Neural cell (in vitro differentiated cells): ENCODE results near the gene ALDH1B1. TPM values are rescaled to one million over a fixed set of nuclear protein-coding genes. Genes with fewer than 3 reads are reported as not detected.

Experiments
- H2AFZ ChIP-seq: fragments of 200-600, 300-800 bp; sonication (generic), shearing (Covaris generic); 2 replicates; pipeline ENCODE4 v1.6.0; 2014; ENCODE audit warnings: low read depth, mild to moderate bottlenecking, antibody characterized with exemption, low read length, moderate library complexity
- H3F3A ChIP-seq: fragments of 200-600 bp; shearing (Covaris generic); 2 replicates; pipeline ENCODE4 v1.6.1; 2016; ENCODE audit warnings: mild to moderate bottlenecking, moderate library complexity, mixed read lengths, antibody characterized with exemption, low read length; ENCODE audit not compliant: insufficient read depth, poor library complexity, severe bottlenecking
- H3K27ac ChIP-seq: fragments of 200-600, 300-800 bp; sonication (generic), shearing (Covaris generic); 2 replicates; pipeline ENCODE4 v1.5.1; 2014; ENCODE audit warnings: mild to moderate bottlenecking, low read length, moderate library complexity
- H3K27me3 ChIP-seq: fragments of 300-800, 200-600 bp; sonication (generic), shearing (Covaris generic); 2 replicates; pipeline ENCODE4 v1.6.0; 2014; ENCODE audit warnings: mild to moderate bottlenecking, low read depth, low read length, moderate library complexity; ENCODE audit not compliant: insufficient read depth
- H3K36me3 ChIP-seq: fragments of 300-800, 200-600 bp; sonication (generic), shearing (Covaris generic); 2 replicates; pipeline ENCODE4 v1.5.1; 2014; ENCODE audit warnings: mild to moderate bottlenecking, antibody characterized with exemption, low read length, moderate library complexity; ENCODE audit not compliant: insufficient read depth
- H3K4me2 ChIP-seq: fragments of 300-800, 200-600 bp; sonication (generic), shearing (Covaris generic); 2 replicates; pipeline ENCODE4 v1.6.0; 2014; ENCODE audit warnings: mild to moderate bottlenecking, low read length
- H3K4me3 ChIP-seq: fragments of 300-800, 200-600 bp; sonication (generic), shearing (Covaris generic); 2 replicates; pipeline ENCODE4 v1.5.1; 2014; ENCODE audit warnings: mild to moderate bottlenecking, low read length, moderate library complexity
- H3K79me2 ChIP-seq: fragments of 200-600 bp; shearing (Covaris generic); replicated peaks from 2 replicates; pipeline ENCODE4 v1.6.0; 2014; ENCODE audit warnings: mild to moderate bottlenecking, low read length, moderate library complexity; ENCODE audit not compliant: insufficient read depth
- H3K9ac ChIP-seq: fragments of 300-800, 200-600 bp; sonication (generic), shearing (Covaris generic); 2 replicates; pipeline ENCODE4 v1.6.1; 2016; ENCODE audit warnings: mild to moderate bottlenecking, low read length, mixed read lengths
- H3K9me2 ChIP-seq: fragments of 200-600 bp; shearing (Covaris generic); 2 replicates; pipeline ENCODE4 v1.6.1; 2016; ENCODE audit warnings: mild to moderate bottlenecking, low read length, mixed read lengths; ENCODE audit not compliant: insufficient read depth
- H3K9me3 ChIP-seq: fragments of 200-600, 300-800 bp; sonication (generic), shearing (Covaris generic); 2 replicates; pipeline ENCODE4 v1.6.1; 2016; ENCODE audit warnings: mild to moderate bottlenecking, mixed run types, low read length, moderate library complexity, mixed read lengths
- H4K20me1 ChIP-seq: fragments of 200-600 bp; shearing (Covaris generic); 2 replicates; pipeline ENCODE4 v1.6.1; 2016; ENCODE audit warnings: mild to moderate bottlenecking, mixed run types; ENCODE audit not compliant: insufficient read depth
- CTCF ChIP-seq: fragments of 450-650 bp; IDR thresholded peaks from 2 replicates; pipeline ENCODE4 v1.5.1; 2014; ENCODE audit warnings: antibody characterized with exemption, mild to moderate bottlenecking, moderate library complexity; ENCODE audit not compliant: poor library complexity, severe bottlenecking
- EP300 ChIP-seq: fragments of 450-650 bp; conservative IDR thresholded peaks from 2 replicates; pipeline ENCODE4 v1.6.1; 2014; ENCODE audit warnings: antibody characterized with exemption, mild to moderate bottlenecking, moderate library complexity; ENCODE audit not compliant: poor library complexity, severe bottlenecking
- EZH2 ChIP-seq: fragments of 200-600, 300-800 bp; shearing (Covaris generic), sonication (generic); IDR thresholded peaks from 2 replicates; pipeline ENCODE4 v1.6.1; 2014; ENCODE audit warnings: antibody characterized with exemption, low read length, borderline replicate concordance, mild to moderate bottlenecking; ENCODE audit not compliant: insufficient read depth, poor library complexity, severe bottlenecking
- MXI1 ChIP-seq: fragments of 450-650 bp; conservative IDR thresholded peaks from 2 replicates; pipeline ENCODE4 v1.6.1; 2014; ENCODE audit warnings: antibody characterized with exemption, mild to moderate bottlenecking; ENCODE audit not compliant: poor library complexity, severe bottlenecking
- POLR2AphosphoS5 ChIP-seq: IDR thresholded peaks from 2 replicates; pipeline ENCODE4 v1.6.1; 2012
- RAD21 ChIP-seq: fragments of 450-650 bp; conservative IDR thresholded peaks from 2 replicates; pipeline ENCODE4 v1.6.1; 2014; ENCODE audit warnings: antibody characterized with exemption, mild to moderate bottlenecking, moderate library complexity
- REST ChIP-seq: IDR thresholded peaks from 2 replicates; pipeline ENCODE4 v1.6.1; 2012; ENCODE audit warnings: borderline replicate concordance
- SMC3 ChIP-seq: fragments of 450-650 bp; conservative IDR thresholded peaks from 2 replicates; pipeline ENCODE4 v1.6.1; 2014; ENCODE audit warnings: antibody characterized with exemption, mild to moderate bottlenecking, moderate library complexity; ENCODE audit not compliant: poor library complexity
- TAF1 ChIP-seq: IDR thresholded peaks from 2 replicates; pipeline ENCODE4 v1.6.1; 2012; ENCODE audit warnings: low read depth
- polyA plus RNA-seq: library from polyadenylated mRNA; depleted of rRNA; stranded (reverse); fragments of >200 nt; gene quantifications from 2 replicates; pipeline ENCODE4 v1.2.3, GENCODE V29; 2014

The ALDH1B1 gene
- polyA plus RNA-seq, 1 donor from 2014 or later: 6.6 TPM

GRCh38 chr9:38439291-38439915 is 46.9 kb downstream of the ALDH1B1 start:
- H3K27me3 ChIP-seq: no peaks in the 10 kb centered on the region
- no peaks in the 10 kb centered on the region for H3F3A ChIP-seq
- no peaks in the 10 kb centered on the region for H3K9me2 ChIP-seq
- TF ChIP-seq MXI1: no peak
- no peak for TF ChIP-seq EZH2
- no peak for TF ChIP-seq SMC3
- no peak for TF ChIP-seq TAF1
- no peak for TF ChIP-seq CTCF
- no peak for TF ChIP-seq REST
- no peak for TF ChIP-seq POLR2AphosphoS5
- TF ChIP-seq EP300: no peak
- TF ChIP-seq RAD21: no peak
- H4K20me1 ChIP-seq: no peaks in the 10 kb centered on the region
- H3K4me2 ChIP-seq: no peak overlapping the region
- no peak overlapping the region for H3K9ac ChIP-seq
- H3K9me3 ChIP-seq: no peaks in the 10 kb centered on the region
- no peaks in the 10 kb centered on the region for H3K79me2 ChIP-seq
- peaks cover 6% of the 10 kb centered on the region for H3K36me3 ChIP-seq
- no peak overlapping the region for H3K27ac ChIP-seq
- H2AFZ ChIP-seq: no peak overlapping the region
- H3K4me3 ChIP-seq: no peak overlapping the region

- H3K36me3 ChIP-seq: peaks cover 8% of the 10 kb centered on the region
- no peak overlapping the region for H2AFZ ChIP-seq
- H3K9ac ChIP-seq: no peak overlapping the region
- no peaks in the 10 kb centered on the region for H3K27me3 ChIP-seq
- H4K20me1 ChIP-seq: no peaks in the 10 kb centered on the region
- H3F3A ChIP-seq: no peaks in the 10 kb centered on the region
- H3K4me2 ChIP-seq: no peak overlapping the region
- H3K9me2 ChIP-seq: no peaks in the 10 kb centered on the region
- no peak overlapping the region for H3K4me3 ChIP-seq
- H3K27ac ChIP-seq: no peak overlapping the region
- H3K9me3 ChIP-seq: no peaks in the 10 kb centered on the region
- H3K79me2 ChIP-seq: no peaks in the 10 kb centered on the region
- TF ChIP-seq MXI1 (no peak), REST (no peak), EP300 (no peak), SMC3 (no peak), EZH2 (no peak)
These were observed 47.4 kb downstream of the ALDH1B1 start for GRCh38 chr9:38439916-38440301.
